CD4-positive, alpha-beta T cell treated with Interleukin-15 for 4 hours (primary cell): Measurements from ENCODE around the gene FGF12.

Source experiments
- DNase-seq: peaks from one replicate; pipeline ENCODE4 v3.0.0-alpha.2; 2020; ENCODE audit warnings: low spot score

FGF12 gene

GRCh38 chr3:192091831-192092230 is 635.5 kb downstream of the FGF12 start:
- no peak for DNase-seq

GRCh38 chr3:192090586-192090985 is 636.8 kb downstream of the FGF12 start:
- DNase-seq: no peak
